Pancreas (tissue), 10 donors: ENCODE measurements around the gene PCDHGB1. TPM values are rescaled to one million over a fixed set of nuclear protein-coding genes. Genes with fewer than 3 reads are reported as not detected.
"Not testable (repeated sequence)": the region's sequence is repeated elsewhere in the genome, so short reads cannot be mapped to it uniquely, and the experiment has no call there.

ENCODE experiments used
- ATAC-seq, 4 donors: fragments of 200-7000 bp; cut with Tn5 transposase; one replicate each; pipeline versions ENCODE4 v1.8.0 to v1.9.1; 2020; ENCODE audit warnings: mild to moderate bottlenecking in 4 of 4, moderate library complexity in 4 of 4
- DNase-seq, 6 donors: peaks; one replicate each; pipeline ENCODE4 v3.0.0-alpha.2; 2020
- FAIRE-seq: peaks from 2 replicates; lab custom pipeline; 2012; peaks lifted over from hg19 to GRCh38; lab: Jason Lieb, UNC
- H3K27ac ChIP-seq, 4 donors: fragments of 200-600 bp; sonication (generic); 1 replicate in 3 of 4; 2 replicates in 1 of 4; pipeline versions ENCODE4 v1.5.0 to v1.8.0; 2020
- H3K27me3 ChIP-seq, 4 donors: fragments of 200-600 bp; one replicate each; pipeline ENCODE4 v1.8.0; 2021
- H3K36me3 ChIP-seq, 3 donors: fragments of 200-600 bp; sonication (generic) in 1 of 3; one replicate each; pipeline versions ENCODE4 v1.5.0 to v1.8.0; 2020 to 2021
- H3K4me1 ChIP-seq, 3 donors: fragments of 200-600 bp; one replicate each; pipeline ENCODE4 v1.8.0; 2021
- H3K4me3 ChIP-seq, 4 donors: fragments of 200-600 bp; sonication (generic) in 2 of 4; one replicate each; pipeline versions ENCODE4 v1.5.0 to v1.8.0; 2020 to 2021
- H3K9me3 ChIP-seq, 4 donors: fragments of 200-600 bp; one replicate each; pipeline ENCODE4 v1.8.0; 2021
- WGBS, 2 donors: extraction: QIAGEN DNeasy Blood & Tissue Kit; methylation state at CpG; one replicate each; pipeline ENCODE4 v1.1.7; 2013; 5-methylcytosine and 5-hydroxymethylcytosine counted together
- intact Hi-C, 3 donors: fragments of 100-400 bp; cut with DNase I; formaldehyde crosslinking; loops; one replicate each; pipeline versions ENCODE4 v1.11.1 to v1.14.2; 2022
- polyA plus RNA-seq, 2 donors: library from polyadenylated mRNA; stranded (reverse); fragments of 200-250 nt; gene quantifications; one replicate each; pipeline ENCODE4 v1.2.3, GENCODE V29; 2013
- total RNA-seq, 6 donors: library from RNA; stranded (reverse); fragmentation: NEBNext Ultra II Directional in 4 of 6; extraction: Animal tissue kit (Norgen Biotek cat#: 25700) in 4 of 6; gene quantifications; one replicate each; pipeline versions ENCODE4 v1.2.1 to v1.2.4, GENCODE V29; 2021 to 2023
- TF ChIP-seq, protein P1 (sequence below), 4 donors: fragments of 200-600 bp; sonication (generic) in 3 of 4; IDR thresholded peaks; one replicate each; pipeline versions ENCODE4 v1.5.0 to v1.8.0; 2021; ENCODE audit warnings: antibody characterized with exemption in 4 of 4
- donor health status: healthy with polysubstance abuse.
- donor health status: DM: no; HTN: no; CAD: no; lungs with moderate emphysema.
- donor health status: DM: no; HTN: no; CAD: no.
- donor health status: control.
- donor health status: control.
- donor health status: Bipolar disorder and iron deficiency.
- donor health status: DM: yes; HTN: yes; CAD: no.
- donor health status: DM: no; HTN: no; CAD: no.
- donor health status: DM: no; HTN: no; CAD: no.
- donor health status: DM: yes; HTN: yes; CAD: no.

Gene PCDHGB1
- total and polyA plus RNA-seq, 8 donors, result 0.31 to 3.2 (median 1.7) TPM

DNA sequence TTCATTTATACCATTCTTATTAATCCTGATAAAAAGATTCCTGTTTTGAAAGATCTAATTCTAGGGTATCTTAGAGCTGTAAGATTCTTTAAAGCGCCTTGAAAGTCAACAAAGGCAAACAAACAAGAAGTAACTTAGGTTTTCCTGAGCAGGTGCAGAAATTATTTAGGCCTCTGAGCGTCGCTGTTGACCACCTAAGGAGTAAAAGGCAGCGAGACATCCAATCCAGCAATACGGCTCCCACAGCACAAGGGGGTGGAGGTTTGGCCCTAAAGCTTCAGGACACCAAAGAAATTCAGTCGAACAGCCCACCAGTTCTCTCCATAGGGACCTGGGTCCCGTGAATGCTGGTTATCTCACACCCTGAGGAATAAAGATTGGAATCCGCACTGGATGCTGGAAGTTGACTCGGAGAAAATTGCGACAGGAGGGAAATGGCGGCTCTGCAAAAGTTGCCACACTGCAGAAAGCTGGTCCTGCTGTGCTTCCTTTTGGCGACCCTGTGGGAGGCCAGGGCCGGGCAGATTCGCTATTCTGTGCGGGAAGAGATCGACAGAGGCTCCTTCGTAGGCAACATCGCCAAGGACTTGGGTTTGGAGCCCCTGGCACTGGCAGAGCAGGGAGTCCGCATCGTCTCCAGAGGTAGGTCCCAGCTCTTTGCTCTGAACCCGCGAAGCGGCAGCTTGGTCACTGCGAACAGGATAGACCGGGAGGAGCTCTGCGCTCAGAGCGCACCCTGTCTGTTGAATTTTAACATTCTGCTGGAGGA is 11.2 kb upstream of the PCDHGB1 start, which contains the start of gene PCDHGA2:
Gene PCDHGA2 (plus strand): TSS at position 223 of the 769 bp plus-strand sequence.
- H3K27me3 ChIP-seq, result peaks cover 0 to 30% (median 3%) of the 10 kb centered on the region in 4 donors
- peaks cover 0 to 12% (median 1%) of the 10 kb centered on the region in 4 donors for H3K9me3 ChIP-seq
- FAIRE-seq, result no peak

DNA sequence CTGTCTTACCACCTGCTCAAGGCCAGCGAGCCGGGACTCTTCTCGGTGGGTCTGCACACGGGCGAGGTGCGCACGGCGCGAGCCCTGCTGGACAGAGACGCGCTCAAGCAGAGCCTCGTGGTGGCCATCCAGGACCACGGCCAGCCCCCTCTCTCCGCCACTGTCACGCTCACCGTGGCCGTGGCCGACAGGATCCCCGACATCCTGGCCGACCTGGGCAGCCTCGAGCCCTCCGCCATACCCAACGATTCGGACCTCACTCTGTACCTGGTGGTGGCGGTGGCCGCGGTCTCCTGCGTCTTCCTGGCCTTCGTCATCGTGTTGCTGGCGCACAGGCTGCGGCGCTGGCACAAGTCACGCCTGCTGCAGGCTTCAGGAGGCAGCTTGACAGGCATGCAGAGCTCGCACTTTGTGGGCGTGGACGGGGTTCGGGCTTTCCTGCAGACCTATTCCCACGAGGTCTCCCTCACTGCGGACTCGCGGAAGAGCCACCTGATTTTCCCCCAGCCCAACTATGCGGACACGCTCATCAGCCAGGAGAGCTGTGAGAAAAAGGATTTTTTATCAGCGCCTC is 9.0 kb upstream of the PCDHGB1 start:
- DNase-seq, ATAC-seq, FAIRE-seq, intact Hi-C loops, H3K36me3 ChIP-seq, H3K4me3 ChIP-seq, H3K27ac ChIP-seq, H3K4me1 ChIP-seq, H3K9me3 ChIP-seq: not testable (repeated sequence)
- peaks cover 0 to 13% (median 5%) of the 10 kb centered on the region in 4 donors for H3K27me3 ChIP-seq
- 44 to 59% methylated on average over 38 to 45 of the region's 45 CpGs for WGBS, 2 donors

More for the DNA sequence above, 11.2 kb upstream of the PCDHGB1 start, which contains the start of gene PCDHGA2:
- no peak within 1 kb of the TSS for H3K27ac ChIP-seq
- 6 to 9% methylated on average over 27 of the region's 27 CpGs for WGBS, 2 donors
- intact Hi-C loops, result no loop called here
- TF ChIP-seq, protein P1, sequence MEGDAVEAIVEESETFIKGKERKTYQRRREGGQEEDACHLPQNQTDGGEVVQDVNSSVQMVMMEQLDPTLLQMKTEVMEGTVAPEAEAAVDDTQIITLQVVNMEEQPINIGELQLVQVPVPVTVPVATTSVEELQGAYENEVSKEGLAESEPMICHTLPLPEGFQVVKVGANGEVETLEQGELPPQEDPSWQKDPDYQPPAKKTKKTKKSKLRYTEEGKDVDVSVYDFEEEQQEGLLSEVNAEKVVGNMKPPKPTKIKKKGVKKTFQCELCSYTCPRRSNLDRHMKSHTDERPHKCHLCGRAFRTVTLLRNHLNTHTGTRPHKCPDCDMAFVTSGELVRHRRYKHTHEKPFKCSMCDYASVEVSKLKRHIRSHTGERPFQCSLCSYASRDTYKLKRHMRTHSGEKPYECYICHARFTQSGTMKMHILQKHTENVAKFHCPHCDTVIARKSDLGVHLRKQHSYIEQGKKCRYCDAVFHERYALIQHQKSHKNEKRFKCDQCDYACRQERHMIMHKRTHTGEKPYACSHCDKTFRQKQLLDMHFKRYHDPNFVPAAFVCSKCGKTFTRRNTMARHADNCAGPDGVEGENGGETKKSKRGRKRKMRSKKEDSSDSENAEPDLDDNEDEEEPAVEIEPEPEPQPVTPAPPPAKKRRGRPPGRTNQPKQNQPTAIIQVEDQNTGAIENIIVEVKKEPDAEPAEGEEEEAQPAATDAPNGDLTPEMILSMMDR (IDR thresholded peaks at IDR 0.05), result peak in 1 of 4 donors; percentile 11
- H3K4me1 ChIP-seq, result no peaks in the 10 kb centered on the region
- DNase-seq (peak in 1 of 6 donors; percentile 42), ATAC-seq (peak in 3 of 4 donors; percentile 71 to 82 (median 72))
- H3K36me3 ChIP-seq, result no peaks in the 10 kb centered on the region
- H3K4me3 ChIP-seq, result peak within 1 kb of the TSS in 2 of 4 donors; percentile 7 to 32

DNA sequence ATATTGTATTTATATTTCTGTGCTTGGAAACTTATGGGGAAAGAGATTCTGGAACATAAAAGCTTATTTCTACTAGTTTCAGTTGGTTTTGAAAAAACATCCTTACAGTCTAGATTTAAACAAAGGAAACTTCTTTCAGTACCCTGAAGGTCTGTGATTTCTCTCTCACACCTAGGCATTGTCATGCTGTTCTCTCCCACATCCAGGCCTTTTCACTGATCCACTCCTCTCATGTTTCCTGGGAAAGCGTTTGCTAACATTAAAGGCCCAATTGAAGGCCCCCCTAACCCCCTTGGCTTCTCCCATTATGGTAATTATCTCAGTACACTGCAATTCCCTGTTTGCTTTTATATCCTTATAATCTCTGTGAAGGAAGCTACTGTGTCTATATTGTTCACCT is 7.1 kb upstream of the PCDHGB1 start:
- peaks cover 0 to 5% (median 3%) of the 10 kb centered on the region in 4 donors for H3K27me3 ChIP-seq
- DNase-seq, result no peak
- peaks cover 0 to 6% (median 1%) of the 10 kb centered on the region in 4 donors for H3K9me3 ChIP-seq
- FAIRE-seq, result no peak
- 13% methylated on average over 1 of the region's 1 CpG for WGBS, 2 donors
- H3K4me3 ChIP-seq, result no peak overlapping the region
- no peaks in the 10 kb centered on the region for H3K4me1 ChIP-seq
- intact Hi-C loops, result no loop called here
- ATAC-seq, result no peak
- TF ChIP-seq, protein P1 (IDR thresholded peaks at IDR 0.05), result no peak
- no peak overlapping the region for H3K27ac ChIP-seq
- H3K36me3 ChIP-seq, result no peaks in the 10 kb centered on the region

- TF ChIP-seq, protein P1 (IDR thresholded peaks at IDR 0.05), result no peak
- intact Hi-C loops, result no loop called here
- Histone ChIP-seq H3K4me1 (no peaks in the 10 kb centered on the region), H3K27ac (no peak within 1 kb of the TSS), H3K27me3 (peaks cover 0 to 7% (median 3%) of the 10 kb centered on the region in 4 donors), H3K36me3 (no peaks in the 10 kb centered on the region), H3K9me3 (peaks cover 0 to 6% (median 1%) of the 10 kb centered on the region in 4 donors), H3K4me3 (peak within 1 kb of the TSS in 2 of 4 donors; percentile 11 to 17)
- DNase-seq (peak in 1 of 6 donors; percentile 31), FAIRE-seq (no peak), ATAC-seq (peak; percentile 48 to 77 (median 54))
- 18 to 23% methylated on average over 9 of the region's 9 CpGs for WGBS, 2 donors
These were observed 6.5 kb upstream of the PCDHGB1 start, which contains the start of gene PCDHGA3 for GRCh38 chr5:141343242-141343952. TSS of gene PCDHGA3 (plus strand) at chr5:141343829. CDS start at chr5:141344034, 205 bp downstream.

DNA sequence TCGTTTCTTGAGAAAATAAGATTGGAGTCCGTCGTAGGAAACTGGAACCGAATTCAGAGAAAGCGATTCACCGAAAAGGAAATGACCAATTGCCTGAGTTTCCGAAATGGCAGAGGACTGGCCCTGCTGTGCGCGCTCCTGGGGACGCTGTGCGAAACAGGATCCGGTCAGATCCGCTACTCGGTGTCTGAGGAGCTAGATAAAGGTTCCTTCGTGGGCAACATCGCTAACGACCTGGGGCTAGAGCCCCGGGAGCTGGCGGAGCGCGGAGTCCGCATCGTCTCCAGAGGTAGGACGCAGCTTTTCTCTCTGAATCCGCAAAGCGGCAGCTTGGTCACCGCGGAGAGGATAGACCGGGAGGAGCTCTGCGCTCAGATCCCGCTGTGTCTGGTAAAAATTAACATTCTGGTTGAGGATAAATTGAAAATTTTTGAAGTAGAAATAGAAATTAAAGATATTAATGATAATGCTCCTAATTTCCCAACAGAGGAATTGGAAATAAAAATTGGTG is 5.9 kb upstream of the PCDHGB1 start:
- peak in 1 of 4 donors; percentile 44 for ATAC-seq
- H3K9me3 ChIP-seq, result peaks cover 0 to 6% (median 1%) of the 10 kb centered on the region in 4 donors

More for the DNA sequence above, 5.9 kb upstream of the PCDHGB1 start:
- no peaks in the 10 kb centered on the region for H3K4me1 ChIP-seq
- H3K27me3 ChIP-seq, result peaks cover 0 to 10% (median 3%) of the 10 kb centered on the region in 4 donors
- DNase-seq, result no peak
- TF ChIP-seq, protein P1 (IDR thresholded peaks at IDR 0.05), result no peak
- H3K36me3 ChIP-seq, result no peaks in the 10 kb centered on the region
- intact Hi-C loops, result no loop called here
- no peak overlapping the region for H3K27ac ChIP-seq
- peak overlapping the region in 2 of 4 donors; percentile 11 to 17 for H3K4me3 ChIP-seq
- no peak for FAIRE-seq
- WGBS, 2 donors, result 17 to 24% methylated on average over 31 of the region's 31 CpGs
